Spleen (tissue), 11 donors: Measurements from ENCODE around the gene CMIP. TPM values are rescaled to one million over a fixed set of nuclear protein-coding genes. Genes with fewer than 3 reads are reported as not detected.

Experiments
- DNase-seq: peaks from one replicate; pipeline ENCODE4 v3.0.0-alpha.2; 2020
- H3K27ac ChIP-seq, 8 donors: fragments of 200-600 bp; sonication (generic) in 7 of 8; 1 replicate in 4 of 8; 2 replicates in 4 of 8; pipeline versions ENCODE4 v1.5.0 to v1.8.0; 2016 to 2021; ENCODE audit warnings: inconsistent platforms in 4 of 8, mild to moderate bottlenecking in 4 of 8, moderate library complexity in 1 of 8
- H3K27me3 ChIP-seq, 7 donors: fragments of 200-600 bp; sonication (generic) in 6 of 7; replicated peaks in 1 of 7; 1 replicate in 4 of 7; 2 replicates in 3 of 7; pipeline versions ENCODE4 v1.5.0 to v1.8.0; 2016 to 2021; ENCODE audit warnings: inconsistent platforms in 3 of 7, mild to moderate bottlenecking in 1 of 7
- H3K36me3 ChIP-seq, 6 donors: fragments of 200-600 bp; sonication (generic) in 5 of 6; 1 replicate in 4 of 6; 2 replicates in 2 of 6; pipeline versions ENCODE4 v1.5.0 to v1.8.0; 2016 to 2021; ENCODE audit warnings: inconsistent platforms in 2 of 6
- H3K4me1 ChIP-seq, 6 donors: fragments of 200-600 bp; sonication (generic) in 5 of 6; 1 replicate in 3 of 6; 2 replicates in 3 of 6; pipeline versions ENCODE4 v1.5.0 to v1.8.0; 2016 to 2021; ENCODE audit warnings: inconsistent platforms in 3 of 6
- H3K4me3 ChIP-seq, 8 donors: fragments of 200-600 bp; sonication (generic) in 7 of 8; 1 replicate in 4 of 8; 2 replicates in 4 of 8; pipeline versions ENCODE4 v1.5.0 to v1.8.0; 2016 to 2021; ENCODE audit warnings: inconsistent platforms in 4 of 8, mild to moderate bottlenecking in 4 of 8, moderate library complexity in 2 of 8
- H3K9me3 ChIP-seq, 8 donors: fragments of 200-600 bp; sonication (generic) in 7 of 8; 1 replicate in 4 of 8; 2 replicates in 4 of 8; pipeline versions ENCODE4 v1.5.0 to v1.8.0; 2016 to 2021; ENCODE audit warnings: inconsistent platforms in 4 of 8
- CTCF ChIP-seq, 11 experiments: fragments of 200-600 bp in 7 of 11; fragments of 450-650 bp in 4 of 11; sonication (generic) in 4 of 11; IDR thresholded peaks in 8 of 11; conservative IDR thresholded peaks in 3 of 11; 1 replicate in 7 of 11; 2 replicates in 4 of 11; pipeline versions ENCODE4 v1.4.0 to v1.8.0; 2016 to 2021; ENCODE audit warnings: antibody characterized with exemption in 11 of 11, inconsistent platforms in 4 of 11, mild to moderate bottlenecking in 1 of 11
- POLR2A ChIP-seq, 3 donors: fragments of 450-650 bp; IDR thresholded peaks; one replicate each; pipeline ENCODE4 v1.5.1; 2017; ENCODE audit warnings: antibody characterized with exemption in 3 of 3, mild to moderate bottlenecking in 1 of 3
- POLR2AphosphoS5 ChIP-seq, 3 donors: sonication (generic); formaldehyde crosslinking; IDR thresholded peaks; one replicate each; pipeline ENCODE4 v1.5.1; 2017; ENCODE audit warnings: antibody characterized with exemption in 3 of 3
- WGBS, 5 donors: extraction: QIAGEN DNeasy Blood & Tissue Kit in 3 of 5; methylation state at CpG; one replicate each; pipeline versions ENCODE4 v1.1.5 to v1.1.7; 2013 to 2018; 5-methylcytosine and 5-hydroxymethylcytosine counted together
- intact Hi-C: fragments of 100-400 bp; cut with DNase I; formaldehyde crosslinking; loops from one replicate; pipeline ENCODE4 v1.15.0; 2023; ENCODE audit warnings: low total_unique reads
- polyA plus RNA-seq, 3 donors: library from polyadenylated mRNA; stranded (reverse); fragments of 200-250 nt; gene quantifications; one replicate each; pipeline ENCODE4 v1.2.1, GENCODE V29; 2013
- total RNA-seq, 7 donors: library from RNA; depleted of rRNA in 3 of 7; stranded (reverse); fragments of >200 nt in 3 of 7; fragmentation: NEBNext Ultra II Directional in 4 of 7; extraction: Animal tissue kit (Norgen Biotek cat#: 25700) in 4 of 7; gene quantifications; one replicate each; pipeline versions ENCODE4 v1.1.0 to v1.2.1, GENCODE V29; 2016 to 2021
- donor health status: healthy with polysubstance abuse.
- donor health status: DM: no; HTN: no; CAD: no; lungs with moderate emphysema.
- donor health status: DM: no; HTN: no; CAD: no.
- donor health status: Bipolar disorder and iron deficiency.
- donor health status: healthy.
- donor health status: DM: no; HTN: no; CAD: no.
- donor health status: DM: yes; HTN: yes; CAD: no.

The CMIP gene
- total and polyA plus RNA-seq, 10 donors: 6.0 to 107 (median 63.6) TPM

GRCh38 chr16:81639348-81639747, 194.7 kb downstream of the CMIP start:
- peaks cover 0 to 87% (median 39%) of the 10 kb centered on the region in 6 donors for H3K4me1 ChIP-seq
- intact Hi-C loops: no loop called here
- H3K4me3 ChIP-seq: no peak overlapping the region
- H3K27ac ChIP-seq: no peak overlapping the region
- peaks cover 0 to 20% (median 0%) of the 10 kb centered on the region in 6 donors for H3K36me3 ChIP-seq
- DNase-seq: no peak
- 76 to 82% (median 77%) methylated on average over 8 of the region's 8 CpGs for WGBS, 5 donors
- TF ChIP-seq POLR2A (IDR thresholded peaks at IDR 0.05) (no peak), POLR2AphosphoS5 (IDR thresholded peaks at IDR 0.05) (peak in 1 of 3 donors; percentile 8)
- H3K27me3 ChIP-seq: no peaks in the 10 kb centered on the region
- H3K9me3 ChIP-seq: no peaks in the 10 kb centered on the region

GRCh38 chr16:81639931-81640680, 195.5 kb downstream of the CMIP start:
- Histone ChIP-seq H3K9me3 (no peaks in the 10 kb centered on the region), H3K4me3 (no peak overlapping the region), H3K4me1 (peaks cover 0 to 82% (median 35%) of the 10 kb centered on the region in 6 donors), H3K27ac (no peak overlapping the region), H3K36me3 (peaks cover 0 to 23% (median 0%) of the 10 kb centered on the region in 6 donors), H3K27me3 (no peaks in the 10 kb centered on the region)
- TF ChIP-seq CTCF (IDR thresholded peaks at IDR 0.05 in 8 of 11, conservative IDR thresholded peaks at IDR 0.05 in 3 of 11): no peak
- no peak for TF ChIP-seq POLR2AphosphoS5 (IDR thresholded peaks at IDR 0.05)
- no peak for TF ChIP-seq POLR2A (IDR thresholded peaks at IDR 0.05)
- DNase-seq: no peak
- 78 to 94% (median 86%) methylated on average over 13 to 16 of the region's 16 CpGs for WGBS, 5 donors
- intact Hi-C loops: no loop called here

- Histone ChIP-seq H3K9me3 (no peaks in the 10 kb centered on the region), H3K36me3 (peaks cover 0 to 28% (median 0%) of the 10 kb centered on the region in 6 donors), H3K27ac (no peak overlapping the region), H3K4me3 (no peak overlapping the region), H3K4me1 (peaks cover 0 to 79% (median 32%) of the 10 kb centered on the region in 6 donors), H3K27me3 (no peaks in the 10 kb centered on the region)
- no peak for TF ChIP-seq POLR2AphosphoS5 (IDR thresholded peaks at IDR 0.05)
- WGBS, 5 donors: 90 to 97% (median 94%) methylated on average over 7 of the region's 7 CpGs
- intact Hi-C loops: no loop called here
- DNase-seq: no peak
These were observed 196.1 kb downstream of the CMIP start for GRCh38 chr16:81640681-81641070.

GRCh38 chr16:81641395-81642106, 196.9 kb downstream of the CMIP start:
- no peak overlapping the region for H3K27ac ChIP-seq
- H3K4me1 ChIP-seq: peaks cover 0 to 70% (median 27%) of the 10 kb centered on the region in 6 donors
- H3K27me3 ChIP-seq: no peaks in the 10 kb centered on the region
- no peak for DNase-seq
- intact Hi-C loops: no loop called here
- WGBS, 5 donors: 84 to 87% (median 86%) methylated on average over 13 to 18 of the region's 18 CpGs
- TF ChIP-seq POLR2AphosphoS5 (IDR thresholded peaks at IDR 0.05) (peak in 1 of 3 donors; percentile 14), POLR2A (IDR thresholded peaks at IDR 0.05) (no peak)
- no peak overlapping the region for H3K4me3 ChIP-seq
- H3K36me3 ChIP-seq: peaks cover 0 to 29% (median 0%) of the 10 kb centered on the region in 6 donors
- H3K9me3 ChIP-seq: no peaks in the 10 kb centered on the region

DNA sequence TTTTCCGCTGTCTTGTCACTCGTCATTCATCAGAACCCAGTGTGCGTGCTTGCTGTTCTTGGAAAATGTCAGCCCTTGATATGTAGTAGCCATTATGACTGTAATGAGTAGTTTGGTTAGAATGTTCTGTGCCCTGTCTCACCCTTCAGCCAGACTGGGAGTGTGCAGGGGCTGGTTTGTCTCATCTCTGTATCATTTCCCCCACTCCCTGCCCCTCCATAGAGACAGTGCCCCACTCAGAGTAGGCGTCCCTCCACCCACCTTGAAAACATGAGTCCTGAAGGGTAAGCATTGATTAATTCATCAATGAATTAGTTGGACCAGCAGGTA, 197.5 kb downstream of the CMIP start:
- WGBS, 5 donors: 82 to 97% (median 95%) methylated on average over 4 of the region's 4 CpGs
- Histone ChIP-seq H3K36me3 (peaks cover 0 to 29% (median 0%) of the 10 kb centered on the region in 6 donors), H3K4me1 (peaks cover 0 to 65% (median 25%) of the 10 kb centered on the region in 6 donors), H3K9me3 (no peaks in the 10 kb centered on the region), H3K27me3 (no peaks in the 10 kb centered on the region), H3K27ac (no peak overlapping the region), H3K4me3 (no peak overlapping the region)
- no peak for DNase-seq
- intact Hi-C loops: no loop called here
- TF ChIP-seq POLR2AphosphoS5 (IDR thresholded peaks at IDR 0.05) (no peak), POLR2A (IDR thresholded peaks at IDR 0.05) (no peak), CTCF (IDR thresholded peaks at IDR 0.05 in 8 of 11, conservative IDR thresholded peaks at IDR 0.05 in 3 of 11) (no peak)
